Stimulated activated CD8-positive, alpha-beta memory T cell treated with anti-CD3 and anti-CD28 coated beads, Interleukin-12 subunit alpha, Interleukin-12 subunit beta, amount 100 ng/mL, for 4 hours (primary cell): ENCODE data around the gene GLDC.
"Not testable (repeated sequence)": the region's sequence is repeated elsewhere in the genome, so short reads cannot be mapped to it uniquely, and the experiment has no call there.

Experiments
- DNase-seq: peaks from one replicate; pipeline ENCODE4 v3.0.0-alpha.2; 2020; ENCODE audit warnings: low read depth

The GLDC gene

DNA sequence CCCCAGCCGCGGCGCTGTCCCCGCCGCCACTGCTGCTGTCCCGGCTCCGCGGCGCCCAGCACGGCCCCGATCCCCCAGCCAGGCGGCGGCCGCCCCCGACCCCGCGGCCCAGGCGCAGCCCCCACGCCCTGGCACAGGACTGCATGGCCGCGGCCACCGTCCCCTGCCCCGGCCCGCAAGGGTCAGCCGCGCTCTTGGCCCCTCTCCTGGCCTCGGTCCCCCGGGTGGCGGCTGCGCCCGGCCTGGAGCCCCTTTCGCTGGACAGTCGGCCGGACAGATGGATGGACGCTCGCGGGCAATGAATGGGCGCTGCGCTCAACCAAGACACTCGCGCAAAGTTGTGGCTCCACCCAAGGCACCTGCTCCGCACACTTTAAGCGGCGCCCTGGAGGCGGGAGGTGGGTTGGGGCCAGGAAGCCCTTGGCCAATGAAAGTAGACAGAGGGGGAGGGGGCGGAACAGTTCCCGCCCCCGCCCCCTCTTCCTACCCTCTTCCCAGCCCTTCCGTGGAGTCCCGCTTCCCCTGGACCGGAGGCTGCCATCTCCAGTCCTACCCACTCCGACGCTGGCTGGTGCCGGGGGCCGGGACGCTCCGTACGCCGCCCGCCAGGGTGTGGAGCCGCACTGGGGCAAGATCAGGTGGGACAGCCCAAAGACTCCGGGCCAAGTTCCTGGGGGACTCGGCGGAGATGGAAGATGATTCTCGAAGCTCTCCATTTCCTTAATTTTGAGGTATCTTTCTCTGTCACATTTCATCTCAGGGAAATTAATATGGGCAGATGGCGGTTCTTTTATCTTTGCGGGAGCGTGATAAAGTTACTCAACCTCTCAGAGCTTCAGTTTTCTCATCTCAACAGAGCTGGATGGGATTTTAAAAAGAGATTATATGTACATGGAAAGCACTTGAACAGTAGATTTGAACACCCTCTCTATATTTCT lies at the start of gene GLDC:
Gene GLDC, minus strand, starts transcription at position 375 of the 938 bp plus-strand sequence. Its CDS starts 230 bp downstream, at position 145.
- peak; percentile 15 for DNase-seq

DNA sequence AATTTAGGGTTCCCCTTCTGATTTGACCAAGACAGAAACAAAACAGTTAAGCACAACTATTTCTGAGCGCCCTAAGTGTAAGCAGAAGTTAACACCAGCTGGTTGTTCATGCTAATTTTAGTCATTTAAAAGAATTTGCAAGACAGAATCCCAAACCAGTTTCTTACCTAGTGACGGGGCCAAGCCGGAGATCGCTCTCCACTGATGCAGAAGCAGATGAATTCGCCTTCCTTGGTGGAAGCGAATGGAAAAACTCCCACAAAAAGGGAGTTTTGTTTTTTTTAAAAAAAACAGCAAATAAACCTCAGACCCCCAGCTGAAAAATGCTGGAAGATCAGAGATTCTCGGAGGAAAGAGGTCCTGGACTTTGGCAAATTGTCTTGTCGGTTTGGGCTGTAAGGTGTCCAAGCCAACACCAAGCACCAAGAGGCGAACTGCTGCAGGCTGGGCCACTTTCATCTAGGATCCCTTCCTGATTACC lies 47.4 kb upstream of the GLDC start:
- no peak for DNase-seq

DNA sequence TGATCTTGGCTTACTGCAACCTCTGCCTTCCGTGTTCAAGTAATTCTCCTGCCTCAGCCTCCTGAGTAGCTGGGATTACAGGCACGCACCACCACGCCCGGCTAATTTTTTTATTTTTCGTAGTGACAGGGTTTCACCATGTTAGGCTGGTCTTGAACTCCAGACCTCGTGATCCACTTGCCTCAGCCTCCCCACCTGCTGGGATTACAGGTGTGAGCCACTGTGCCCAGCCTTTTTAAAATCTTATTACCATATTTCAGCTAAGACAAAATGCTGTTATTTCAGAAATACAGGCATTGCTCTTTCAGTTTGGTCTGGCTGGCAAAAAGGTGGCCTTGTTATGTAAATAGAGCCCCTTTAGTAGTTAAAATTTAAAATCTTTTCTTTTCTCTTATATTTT lies 46.9 kb upstream of the GLDC start:
- no peak for DNase-seq

GRCh38 chr9:6690675-6691070 lies 45.1 kb upstream of the GLDC start:
- DNase-seq: not testable (repeated sequence)

DNA sequence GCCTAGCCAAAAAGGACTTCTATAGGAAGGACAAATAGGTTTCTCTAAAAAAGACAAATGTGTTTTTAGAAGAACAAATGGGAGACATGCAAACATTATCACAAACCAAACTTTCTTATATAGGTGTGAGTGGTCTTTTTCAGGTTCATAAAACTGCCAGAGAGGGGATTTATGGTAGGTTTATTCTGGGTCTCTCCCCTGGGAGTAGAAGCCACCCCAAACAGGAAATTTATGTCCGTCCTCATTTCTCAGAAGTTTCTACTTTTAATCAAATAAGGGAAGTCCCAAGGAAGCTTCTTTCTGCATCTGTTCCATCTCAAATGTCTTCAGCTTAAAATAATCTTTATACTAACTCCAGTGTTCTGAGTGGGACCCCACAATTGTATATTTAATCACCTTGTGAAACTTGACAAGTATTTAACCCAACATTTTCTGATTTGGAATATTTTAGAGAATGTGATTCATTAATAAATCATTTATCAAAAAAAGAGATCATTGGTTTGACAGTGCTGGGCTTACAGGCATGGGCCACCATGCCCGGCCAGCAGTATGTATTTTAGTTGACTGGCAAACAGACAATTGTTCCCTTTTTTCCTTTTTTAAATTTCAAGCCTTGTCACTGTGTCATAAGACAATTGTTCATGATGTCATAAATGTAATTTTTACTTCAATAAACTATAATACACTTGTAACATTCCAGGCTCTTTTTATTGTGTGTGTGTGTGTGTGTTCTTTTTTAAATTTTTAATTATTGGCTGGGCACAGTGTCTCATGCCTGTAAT lies 44.6 kb upstream of the GLDC start:
- no peak for DNase-seq

DNA sequence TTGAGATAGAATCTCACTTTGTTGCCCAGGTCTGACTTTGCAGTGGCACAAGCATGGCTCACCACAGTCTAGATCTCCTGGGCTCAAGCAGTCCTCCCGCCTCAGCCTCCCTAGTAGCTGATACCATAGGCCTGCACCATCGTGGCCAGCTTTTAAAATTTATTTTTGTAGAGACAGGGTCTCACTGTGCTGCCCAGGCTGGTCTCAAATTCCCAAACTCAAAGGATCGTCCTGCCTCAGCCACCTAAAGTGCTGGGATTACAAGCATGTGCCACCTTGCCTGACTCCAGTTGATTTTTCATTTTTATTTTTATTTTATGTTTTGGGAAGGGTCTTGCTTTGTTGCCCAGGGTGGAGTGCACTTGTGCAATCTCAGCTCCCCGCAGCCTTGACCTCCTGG lies 41.7 kb upstream of the GLDC start:
- DNase-seq: no peak

- no peak for DNase-seq
Measured at GRCh38 chr9:6686396-6686795, 40.9 kb upstream of the GLDC start.

GRCh38 chr9:6681957-6682501 lies 36.5 kb upstream of the GLDC start:
- no peak for DNase-seq

GRCh38 chr9:6681147-6681956 lies 35.8 kb upstream of the GLDC start:
- peak; percentile 83 for DNase-seq

GRCh38 chr9:6680797-6681146 lies 35.2 kb upstream of the GLDC start:
- DNase-seq: no peak

DNA sequence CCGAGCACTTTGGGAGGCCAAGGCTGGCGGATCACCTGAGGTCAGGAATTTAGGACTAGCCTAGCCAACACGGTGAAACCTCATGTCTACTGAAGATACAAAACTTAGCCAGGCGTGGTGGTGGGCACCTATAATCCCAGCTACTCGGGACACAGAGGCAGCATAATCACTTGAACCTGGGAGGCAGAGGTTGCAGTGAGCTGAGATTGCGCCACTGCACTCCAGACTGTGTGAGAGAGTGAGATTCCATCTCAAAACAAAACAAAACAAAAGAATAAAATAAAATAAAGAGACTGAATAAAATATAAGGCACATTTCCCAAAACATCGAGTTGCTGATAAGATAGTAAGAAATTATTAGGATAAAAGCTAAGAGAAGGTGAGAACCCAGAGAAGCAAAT lies 32.3 kb upstream of the GLDC start:
- DNase-seq: no peak

DNA sequence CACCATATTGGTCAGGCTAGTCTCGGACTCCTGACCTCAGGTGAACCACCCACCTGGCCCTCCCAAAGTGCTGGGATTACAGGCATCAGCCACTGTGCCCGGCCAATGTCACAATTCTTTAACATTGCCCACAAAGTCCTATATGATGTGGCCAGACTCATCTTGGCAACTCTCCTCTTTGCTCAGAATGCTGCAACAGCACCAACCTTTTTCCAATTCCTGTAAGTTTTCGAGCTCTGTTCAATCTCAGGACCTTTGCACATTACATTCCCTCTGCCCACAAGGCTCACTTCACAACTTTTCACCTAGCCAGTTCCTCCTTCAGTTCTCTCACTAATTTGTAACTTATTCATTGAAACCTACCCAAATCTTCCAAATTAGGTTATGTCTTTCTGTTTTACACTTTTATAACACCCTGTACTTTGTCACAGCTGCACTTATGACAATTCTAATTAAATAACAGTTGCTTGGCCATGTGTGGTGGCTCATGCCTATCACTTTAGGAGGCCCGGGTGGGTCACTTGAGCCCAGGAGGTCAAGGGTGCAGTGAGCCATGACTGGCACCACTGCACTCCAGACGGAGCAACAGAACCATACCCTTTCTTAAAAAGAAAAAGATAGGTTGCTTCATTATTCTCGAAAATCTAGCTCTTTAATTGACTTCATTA lies 30.9 kb upstream of the GLDC start:
- DNase-seq: no peak

DNA sequence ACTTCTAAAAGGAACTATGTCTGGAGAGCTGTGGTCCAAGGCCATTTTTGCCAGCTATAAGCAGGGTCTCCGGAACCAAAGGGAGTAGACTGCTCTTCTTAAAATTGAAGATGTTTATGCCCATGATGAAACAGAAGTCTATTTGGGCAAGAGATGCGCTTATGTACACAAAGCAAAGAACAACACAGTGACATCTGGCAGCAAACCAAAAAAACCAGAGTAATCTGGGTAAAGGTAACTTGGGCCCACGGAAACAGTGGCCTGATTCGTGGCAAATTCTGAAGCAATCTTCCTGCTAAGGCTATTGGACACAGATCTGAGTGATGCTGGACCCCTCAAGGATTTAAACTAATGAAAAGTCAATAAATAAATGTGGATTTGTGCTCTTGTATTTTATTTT lies 29.7 kb upstream of the GLDC start:
- DNase-seq: no peak

DNA sequence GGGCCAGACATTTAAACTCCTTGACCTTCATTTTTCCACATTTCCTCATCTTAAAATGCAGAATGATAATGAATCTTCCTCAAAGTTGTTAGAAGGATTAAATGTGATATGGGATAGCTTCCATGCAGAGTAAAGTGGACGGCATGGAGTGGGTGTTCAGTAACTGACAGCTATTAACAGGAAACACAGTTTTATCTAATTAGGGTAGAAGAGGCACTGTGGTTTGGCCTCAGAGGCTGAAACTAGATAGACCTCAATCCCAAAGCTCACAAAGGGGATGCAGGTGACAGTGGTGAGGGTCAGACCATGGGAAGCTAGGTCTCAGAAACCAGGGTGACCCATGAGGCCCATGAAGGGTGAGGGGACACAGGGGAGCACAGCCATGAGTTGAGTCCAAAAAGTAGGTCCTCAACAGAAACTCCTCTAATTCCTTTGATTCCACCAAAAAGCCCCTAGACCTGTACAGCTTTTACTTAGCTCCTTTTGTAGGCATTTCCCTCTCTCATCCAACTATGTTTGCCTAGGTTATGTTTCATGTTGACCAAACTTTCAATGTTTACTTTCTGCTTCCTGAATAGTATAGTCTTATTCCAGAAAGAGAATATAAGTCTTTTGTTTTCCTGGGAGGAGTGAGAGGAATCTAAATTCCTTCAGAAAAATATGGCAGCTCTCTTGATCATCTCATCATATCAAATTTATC lies 27.9 kb upstream of the GLDC start:
- DNase-seq: no peak

DNA sequence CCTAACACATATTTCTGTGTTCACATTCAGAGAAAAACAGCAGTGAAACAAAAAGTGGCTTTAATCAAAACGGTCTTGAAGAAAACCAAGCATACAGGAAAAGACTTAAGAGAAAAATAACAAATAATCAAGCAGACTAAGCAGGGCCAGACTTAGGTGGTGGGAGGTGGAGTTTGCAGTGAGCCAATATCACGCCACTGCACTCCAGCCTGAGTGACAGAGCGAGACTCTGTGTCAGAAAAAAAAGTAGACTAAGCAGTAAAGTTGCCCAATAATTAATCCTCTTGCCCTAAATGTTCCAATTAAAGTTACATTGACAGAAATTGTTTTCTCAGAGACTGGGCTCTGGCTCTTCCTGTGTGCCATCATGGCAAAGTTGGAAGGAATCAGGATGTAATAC lies 26.6 kb upstream of the GLDC start:
- DNase-seq: no peak

- no peak for DNase-seq
Measured at GRCh38 chr9:6671416-6671815, 25.9 kb upstream of the GLDC start.

- DNase-seq: no peak
Measured at GRCh38 chr9:6669881-6670280, 24.4 kb upstream of the GLDC start.

DNA sequence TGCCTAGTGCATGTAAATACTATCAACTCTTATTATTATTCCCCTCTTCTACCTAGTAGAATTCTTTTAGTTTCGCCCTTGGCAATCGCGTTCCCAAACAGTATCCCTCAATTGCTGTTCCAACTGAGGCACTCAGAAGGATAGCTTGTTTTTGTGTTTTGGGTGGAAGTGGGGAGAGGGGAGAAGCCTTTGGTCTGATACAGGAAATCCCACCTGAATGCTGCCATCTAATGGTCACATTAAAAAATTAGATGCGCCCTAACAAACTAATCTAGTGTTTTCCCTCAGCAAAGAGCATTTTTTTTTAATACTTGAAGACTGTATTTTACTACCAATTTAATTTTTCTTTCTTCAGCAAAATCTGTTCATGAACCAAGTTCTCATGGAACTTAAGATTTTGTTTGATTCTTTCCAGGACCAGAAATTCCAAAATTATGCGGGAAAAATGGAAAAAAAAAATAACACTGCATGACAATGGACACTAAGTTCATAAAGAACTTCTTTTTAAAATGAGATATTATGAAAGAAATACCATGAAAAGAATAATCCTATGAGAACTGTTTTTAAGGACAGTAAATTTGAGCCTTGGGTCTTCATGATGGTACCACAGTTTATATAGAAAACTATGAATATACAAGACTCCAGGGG lies 22.2 kb upstream of the GLDC start:
- DNase-seq: no peak

- no peak for DNase-seq
Measured at GRCh38 chr9:6667080-6667479, 21.6 kb upstream of the GLDC start.

GRCh38 chr9:6665628-6666027 lies 20.1 kb upstream of the GLDC start:
- no peak for DNase-seq
